A549 (cell line): ENCODE measurements around the gene NSG2. TPM values are rescaled to one million over a fixed set of nuclear protein-coding genes. Genes with fewer than 3 reads are reported as not detected.

Source experiments
- ATAC-seq, 2 experiments: fragments of 200-7000 bp in 1 of 2; fragments of >200 bp in 1 of 2; cut with Nextera tagmentation in 1 of 2; cut with Tn5 transposase in 1 of 2; 3 replicates each; pipeline versions ENCODE4 v1.8.0 to v1.9.1; 2018 to 2020; ENCODE audit warnings: mild to moderate bottlenecking in 1 of 2, moderate library complexity in 1 of 2
- CTCF ChIA-PET: fragments of 300-600 bp; sonication (Branson Sonifier 250); formaldehyde crosslinking; extraction: SDS; loops from one replicate; lab custom pipeline; 2021; ENCODE audit warnings: antibody characterized with exemption, inconsistent platforms; lab: Yijun Ruan, JAX
- POLR2A ChIA-PET: fragments of 350-600 bp; formaldehyde crosslinking; extraction: SDS; loops from one replicate; lab custom pipeline; 2021; ENCODE audit warnings: antibody characterized with exemption, inconsistent platforms; lab: Yijun Ruan, JAX
- DNase-seq, 2 experiments: peaks; one replicate each; pipeline versions ENCODE4 v3.0.0 to v3.0.0-alpha.2; 2011 to 2016; ENCODE audit warnings: low read depth in 1 of 2, low spot score in 1 of 2
- FAIRE-seq: peaks from 2 replicates; lab custom pipeline; 2011; peaks lifted over from hg19 to GRCh38; lab: Jason Lieb, UNC
- H3K27ac ChIP-seq, 2 experiments: fragments of >200 bp; sonication (Bioruptor Twin); formaldehyde crosslinking; 3 replicates each; pipeline ENCODE4 v1.5.1; 2016 to 2017
- H3K4me1 ChIP-seq: fragments of >200 bp; sonication (Bioruptor Twin); formaldehyde crosslinking; 3 replicates; pipeline ENCODE4 v1.6.1; 2016
- H3K4me2 ChIP-seq: fragments of >200 bp; sonication (Bioruptor Twin); formaldehyde crosslinking; 3 replicates; pipeline ENCODE4 v1.6.1; 2016
- H3K4me3 ChIP-seq: fragments of >200 bp; sonication (Bioruptor Twin); formaldehyde crosslinking; 3 replicates; pipeline ENCODE4 v1.5.1; 2016
- H3K9me3 ChIP-seq: fragments of >200 bp; sonication (Bioruptor Twin); formaldehyde crosslinking; 3 replicates; pipeline ENCODE4 v1.6.1; 2016
- CBX2 ChIP-seq: fragments of 200-600 bp; sonication (generic); IDR thresholded peaks from 2 replicates; pipeline ENCODE4 v1.6.1; 2016; ENCODE audit warnings: low read depth, mild to moderate bottlenecking, borderline replicate concordance
- CBX8 ChIP-seq: fragments of 200-600 bp; sonication (generic); IDR thresholded peaks from 2 replicates; pipeline ENCODE4 v1.6.1; 2016
- CEBPB ChIP-seq, 2 experiments: fragments of >200 bp in 1 of 2; sonication (Bioruptor Twin) in 1 of 2; formaldehyde crosslinking in 1 of 2; IDR thresholded peaks; 2 replicates each; pipeline ENCODE4 v1.6.1; 2012 to 2016
- CHD2 ChIP-seq: fragments of 150-350 bp; IDR thresholded peaks from 2 replicates; pipeline ENCODE4 v1.6.1; 2014; ENCODE audit warnings: low read length; ENCODE audit not compliant: partially characterized antibody
- E2F6 ChIP-seq: IDR thresholded peaks from 2 replicates; pipeline ENCODE4 v1.6.1; 2012; ENCODE audit warnings: low read depth, borderline replicate concordance
- EHMT2 ChIP-seq: fragments of 200-600 bp; sonication (generic); IDR thresholded peaks from 2 replicates; pipeline ENCODE4 v1.6.1; 2016; ENCODE audit warnings: antibody characterized with exemption, low read depth, mild to moderate bottlenecking, moderate library complexity
- ESRRA ChIP-seq: fragments of 150-350 bp; IDR thresholded peaks from 2 replicates; pipeline ENCODE4 v1.6.1; 2014; ENCODE audit warnings: mild to moderate bottlenecking, low read length, borderline replicate concordance
- FOSB ChIP-seq: fragments of 250-450 bp; sonication (Bioruptor Pico); IDR thresholded peaks from 2 replicates; pipeline ENCODE4 v1.5.0; 2020; ENCODE audit warnings: mild to moderate bottlenecking, moderate library complexity
- FOSL2 ChIP-seq, 2 experiments: fragments of 450-650 bp in 1 of 2; fragments of >200 bp in 1 of 2; sonication (Bioruptor Twin) in 1 of 2; formaldehyde crosslinking; IDR thresholded peaks; 2 replicates each; pipeline versions ENCODE4 v1.5.0 to v1.6.1; 2016 to 2020; ENCODE audit warnings: mild to moderate bottlenecking in 1 of 2, moderate library complexity in 1 of 2
- HES2 ChIP-seq: fragments of >200 bp; sonication (Bioruptor Twin); formaldehyde crosslinking; IDR thresholded peaks from 2 replicates; pipeline ENCODE4 v1.6.1; 2016
- HEYL ChIP-seq: fragments of 250-450 bp; sonication (Bioruptor Pico); IDR thresholded peaks from 2 replicates; pipeline ENCODE4 v1.8.0; 2021; ENCODE audit warnings: mild to moderate bottlenecking, moderate library complexity
- HMGXB4 ChIP-seq: fragments of 250-450 bp; sonication (Bioruptor Pico); IDR thresholded peaks from 2 replicates; pipeline ENCODE4 v1.5.0; 2021; ENCODE audit warnings: mild to moderate bottlenecking, moderate library complexity, borderline replicate concordance
- HOXA7 ChIP-seq: fragments of 250-450 bp; sonication (Bioruptor Pico); IDR thresholded peaks from 2 replicates; pipeline ENCODE4 v1.5.0; 2020; ENCODE audit warnings: mild to moderate bottlenecking, moderate library complexity
- HOXB5 ChIP-seq: fragments of 250-450 bp; sonication (Bioruptor Pico); IDR thresholded peaks from 2 replicates; pipeline ENCODE4 v1.5.0; 2020; ENCODE audit warnings: mild to moderate bottlenecking, moderate library complexity
- KDM1A ChIP-seq: fragments of 200-600 bp; sonication (generic); IDR thresholded peaks from 2 replicates; pipeline ENCODE4 v1.6.1; 2016; ENCODE audit warnings: low read depth, mild to moderate bottlenecking
- KDM5A ChIP-seq: fragments of 200-600 bp; sonication (generic); IDR thresholded peaks from 2 replicates; pipeline ENCODE4 v1.6.1; 2016; ENCODE audit warnings: antibody characterized with exemption, mild to moderate bottlenecking
- MAFK ChIP-seq: fragments of 450-650 bp; IDR thresholded peaks from 2 replicates; pipeline ENCODE4 v1.6.1; 2014; ENCODE audit not compliant: partially characterized antibody
- MAX ChIP-seq: IDR thresholded peaks from 2 replicates; pipeline ENCODE4 v1.6.1; 2012
- MAZ ChIP-seq: fragments of 150-350 bp; IDR thresholded peaks from 2 replicates; pipeline ENCODE4 v1.6.1; 2014; ENCODE audit warnings: antibody characterized with exemption, low read depth, low read length, borderline replicate concordance
- MYC ChIP-seq: IDR thresholded peaks from 2 replicates; pipeline ENCODE4 v1.6.1; 2012; ENCODE audit warnings: mild to moderate bottlenecking, inconsistent platforms, low read length, improper control_type of control experiment, borderline replicate concordance
- POLR2A ChIP-seq: IDR thresholded peaks from 2 replicates; pipeline ENCODE4 v1.6.1; 2012; ENCODE audit warnings: mild to moderate bottlenecking, low read length
- POLR2AphosphoS2 ChIP-seq: conservative IDR thresholded peaks from 2 replicates; pipeline ENCODE4 v1.6.1; 2012; ENCODE audit warnings: low read length, improper control_type of control experiment, inconsistent platforms
- REST ChIP-seq: fragments of 200-600 bp; sonication (generic); IDR thresholded peaks from 2 replicates; pipeline ENCODE4 v1.6.1; 2016; ENCODE audit warnings: antibody characterized with exemption, mild to moderate bottlenecking, moderate library complexity
- RFX5 ChIP-seq: fragments of 450-650 bp; IDR thresholded peaks from 2 replicates; pipeline ENCODE4 v1.7.1; 2014; ENCODE audit warnings: antibody characterized with exemption, mild to moderate bottlenecking, moderate library complexity
- RNF2 ChIP-seq: fragments of 200-600 bp; sonication (generic); IDR thresholded peaks from 2 replicates; pipeline ENCODE4 v1.6.1; 2016; ENCODE audit warnings: low read depth, mild to moderate bottlenecking, antibody characterized with exemption, moderate library complexity, borderline replicate concordance
- SREBF2 ChIP-seq: fragments of 450-650 bp; IDR thresholded peaks from 2 replicates; pipeline ENCODE4 v1.6.1; 2014; ENCODE audit warnings: mild to moderate bottlenecking, moderate library complexity
- USF2 ChIP-seq: fragments of 450-650 bp; IDR thresholded peaks from 2 replicates; pipeline ENCODE4 v1.6.1; 2014; ENCODE audit warnings: antibody characterized with exemption
- ZFP36 ChIP-seq: fragments of 450-650 bp; IDR thresholded peaks from 2 replicates; pipeline ENCODE4 v1.6.1; 2014; ENCODE audit warnings: borderline replicate concordance; ENCODE audit not compliant: partially characterized antibody
- ZNF302 ChIP-seq: fragments of 250-450 bp; sonication (Bioruptor Pico); IDR thresholded peaks from 2 replicates; pipeline ENCODE4 v1.9.0; 2021; ENCODE audit warnings: inconsistent platforms, mild to moderate bottlenecking, moderate library complexity
- ZSCAN20 ChIP-seq: fragments of 250-450 bp; sonication (Bioruptor Pico); IDR thresholded peaks from 2 replicates; pipeline ENCODE4 v1.8.0; 2022; ENCODE audit warnings: mild to moderate bottlenecking, moderate library complexity
- WGBS: methylation state at CpG from one replicate; pipeline ENCODE4 v1.1.6; 2017; ENCODE audit errors: missing lambda C conversion rate; 5-methylcytosine and 5-hydroxymethylcytosine counted together
- polyA plus RNA-seq, 4 experiments: library from polyadenylated mRNA; depleted of rRNA in 3 of 4; stranded (reverse); fragments of >200 nt; fragmentation: RNase III in 1 of 4; extraction: RNeasy Plus Mini Kit Qiagen cat#74134 plus additional on column Dnase treatment in 1 of 4; gene quantifications; 2 replicates in 3 of 4; 3 replicates in 1 of 4; pipeline ENCODE4 v1.2.3, GENCODE V29; 2011 to 2017

NSG2 gene
- polyA plus RNA-seq, 2 of the 4 experiments (the other 2 are of a cell fraction), result 0.06 TPM; not detected in 1

GRCh38 chr5:174120401-174121005, 75.0 kb downstream of the NSG2 start:
- ChIA-PET CTCF (no interaction called here), POLR2A (no interaction called here)
- Histone ChIP-seq H3K9me3 (0 out of 3 replicates have a peak, but pooled peaks cover 3% of the 10 kb centered on the region), H3K4me3 (no peak overlapping the region), H3K27ac (no peak overlapping the region), H3K4me1 (no peaks in the 10 kb centered on the region), H3K4me2 (no peak overlapping the region)
- ATAC-seq, result no peak
- no peak for FAIRE-seq
- WGBS, result 20% methylated on average over 1 of the region's 1 CpG
- TF ChIP-seq FOSL2 (IDR thresholded peaks at IDR 0.05), result no peak
- no peak for TF ChIP-seq FOSL2 (CRISPR knock-in tag; IDR thresholded peaks at IDR 0.05)
- TF ChIP-seq REST, result no peak
- no peak for TF ChIP-seq POLR2A
- no peak for TF ChIP-seq CEBPB (IDR thresholded peaks at IDR 0.05)
- no peak for TF ChIP-seq RNF2
- TF ChIP-seq HES2, result no peak
- no peak for TF ChIP-seq POLR2AphosphoS2
- TF ChIP-seq ZNF302 (CRISPR knock-in tag), result no peak
- TF ChIP-seq MAX, result no peak
- TF ChIP-seq HEYL (CRISPR knock-in tag), result no peak
- no peak for TF ChIP-seq CBX8
- no peak for TF ChIP-seq KDM5A
- TF ChIP-seq HOXB5 (CRISPR knock-in tag), result no peak
- no peak for TF ChIP-seq ZSCAN20 (CRISPR knock-in tag)
- TF ChIP-seq USF2, result no peak
- no peak for TF ChIP-seq MYC
- TF ChIP-seq SREBF2, result no peak
- DNase-seq, result no peak

- Histone ChIP-seq H3K4me1 (no peaks in the 10 kb centered on the region), H3K4me3 (no peak overlapping the region), H3K27ac (no peak overlapping the region), H3K4me2 (no peak overlapping the region), H3K9me3 (no peaks in the 10 kb centered on the region; the same call in 2 of the 3 replicates)
- DNase-seq (no peak), ATAC-seq (no peak), FAIRE-seq (no peak)
- ChIA-PET POLR2A (no interaction called here), CTCF (no interaction called here)
- 0% methylated on average over 1 of the region's 1 CpG for WGBS
- no peak for TF ChIP-seq CBX2
- TF ChIP-seq USF2, result no peak
- no peak for TF ChIP-seq CHD2
- TF ChIP-seq POLR2AphosphoS2, result no peak
- no peak for TF ChIP-seq CBX8
- no peak for TF ChIP-seq KDM1A
- TF ChIP-seq FOSB (CRISPR knock-in tag), result no peak
- TF ChIP-seq RFX5, result no peak
- TF ChIP-seq HOXB5 (CRISPR knock-in tag), result no peak
- no peak for TF ChIP-seq EHMT2
- TF ChIP-seq MAFK, result no peak
- no peak for TF ChIP-seq E2F6
- no peak for TF ChIP-seq ESRRA
- TF ChIP-seq ZNF302 (CRISPR knock-in tag), result no peak
- no peak for TF ChIP-seq MAZ
- no peak for TF ChIP-seq HOXA7 (CRISPR knock-in tag)
- no peak for TF ChIP-seq ZFP36
- TF ChIP-seq HMGXB4 (CRISPR knock-in tag), result no peak
Measured at GRCh38 chr5:174134545-174134944, 89.0 kb downstream of the NSG2 start.
